MM.1S (cell line): ENCODE results near the gene NOVA1.

Source experiments
- DNase-seq: peaks from one replicate; pipeline ENCODE4 v3.0.0-alpha.2; 2015
- H2AFZ ChIP-seq: fragments of 300-600 bp; sonication (generic); 2 replicates; pipeline ENCODE4 v1.6.0; 2016; ENCODE audit warnings: antibody characterized with exemption, low read length
- H3F3A ChIP-seq: fragments of 300-600 bp; sonication (generic); 2 replicates; pipeline ENCODE4 v1.6.1; 2016; ENCODE audit warnings: mild to moderate bottlenecking, antibody characterized with exemption, low read length, moderate library complexity, mixed read lengths; ENCODE audit not compliant: insufficient read depth
- H3K27ac ChIP-seq: fragments of 300-600 bp; sonication (generic); 2 replicates; pipeline ENCODE4 v1.5.1; 2016; ENCODE audit warnings: mild to moderate bottlenecking, low read length
- H3K27me3 ChIP-seq: fragments of 300-600 bp; sonication (generic); replicated peaks from 2 replicates; pipeline ENCODE4 v1.6.0; 2016; ENCODE audit warnings: low read length; ENCODE audit not compliant: insufficient read depth
- H3K36me3 ChIP-seq: fragments of 300-600 bp; sonication (generic); replicated peaks from 2 replicates; pipeline ENCODE4 v1.6.1; 2016; ENCODE audit warnings: mild to moderate bottlenecking, low read length, mixed read lengths; ENCODE audit not compliant: insufficient read depth
- H3K4me1 ChIP-seq: fragments of 300-600 bp; sonication (generic); 2 replicates; pipeline ENCODE4 v1.6.1; 2016; ENCODE audit warnings: low read length, mixed read lengths
- H3K4me2 ChIP-seq: fragments of 300-600 bp; sonication (generic); 2 replicates; pipeline ENCODE4 v1.6.0; 2016; ENCODE audit warnings: low read depth, low read length
- H3K4me3 ChIP-seq: fragments of 300-600 bp; sonication (generic); 2 replicates; pipeline ENCODE4 v1.5.1; 2016; ENCODE audit warnings: low read length, mixed read lengths
- H3K79me2 ChIP-seq: fragments of 300-600 bp; sonication (generic); 2 replicates; pipeline ENCODE4 v1.6.1; 2016; ENCODE audit warnings: mixed run types, low read length, mixed read lengths
- H3K9ac ChIP-seq: fragments of 300-600 bp; sonication (generic); 2 replicates; pipeline ENCODE4 v1.6.1; 2016; ENCODE audit warnings: low read length, mixed read lengths
- H3K9me2 ChIP-seq: fragments of 300-600 bp; sonication (generic); replicated peaks from 2 replicates; pipeline ENCODE4 v1.6.1; 2016; ENCODE audit warnings: mild to moderate bottlenecking, low read length, mixed read lengths; ENCODE audit not compliant: insufficient read depth
- H3K9me3 ChIP-seq: fragments of 300-600 bp; sonication (generic); replicated peaks from 2 replicates; pipeline ENCODE4 v1.6.1; 2016; ENCODE audit warnings: mild to moderate bottlenecking, low read length, mixed read lengths; ENCODE audit not compliant: insufficient read depth
- H4K20me1 ChIP-seq: fragments of 300-600 bp; sonication (generic); 2 replicates; pipeline ENCODE4 v1.6.1; 2016; ENCODE audit warnings: mild to moderate bottlenecking, low read length, moderate library complexity, mixed read lengths; ENCODE audit not compliant: insufficient read depth
- EZH2 ChIP-seq: fragments of 300-600 bp; sonication (generic); optimal IDR thresholded peaks from 2 replicates; pipeline ENCODE3; 2017; ENCODE audit warnings: low read depth, mild to moderate bottlenecking, antibody characterized with exemption, low read length, mixed read lengths
- EZH2phosphoT487 ChIP-seq: fragments of 300-600 bp; sonication (generic); IDR thresholded peaks from 2 replicates; pipeline ENCODE4 v1.6.1; 2018; ENCODE audit warnings: antibody characterized with exemption, low read length
- TF ChIP-seq, protein P1 (sequence below): fragments of 300-600 bp; sonication (generic); IDR thresholded peaks from 2 replicates; pipeline ENCODE4 v1.5.1; 2016; ENCODE audit warnings: antibody characterized with exemption, low read length, mixed read lengths

NOVA1 gene

DNA sequence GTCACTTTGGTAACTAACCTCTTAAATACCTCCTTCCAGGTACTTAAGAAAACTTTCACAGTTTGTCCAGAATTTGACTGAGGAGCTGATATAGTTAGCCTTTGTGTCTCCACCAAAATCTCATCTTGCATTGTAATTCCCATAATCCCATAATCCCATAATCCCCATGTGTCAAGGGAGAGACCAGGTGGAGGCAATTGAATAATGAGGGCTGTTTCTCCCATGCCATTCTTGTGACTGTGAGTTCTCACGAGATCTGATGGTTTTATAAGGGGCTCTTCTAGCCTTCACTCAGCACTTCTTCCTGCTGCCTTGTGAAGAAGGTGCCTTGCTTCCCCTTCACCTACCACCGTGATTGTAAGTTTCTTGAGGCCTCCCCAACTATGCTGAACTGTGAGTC lies 7.8 kb upstream of the NOVA1 start:
- Histone ChIP-seq H3F3A (no peaks in the 10 kb centered on the region), H4K20me1 (no peaks in the 10 kb centered on the region), H3K9ac (no peak overlapping the region), H3K27ac (no peak overlapping the region), H3K4me2 (no peak overlapping the region), H2AFZ (no peak overlapping the region), H3K79me2 (no peaks in the 10 kb centered on the region), H3K4me1 (no peaks in the 10 kb centered on the region), H3K9me3 (no peaks in the 10 kb centered on the region), H3K27me3 (no peaks in the 10 kb centered on the region), H3K36me3 (no peaks in the 10 kb centered on the region), H3K9me2 (no peaks in the 10 kb centered on the region), H3K4me3 (no peak overlapping the region)
- TF ChIP-seq EZH2 (no peak), EZH2phosphoT487 (no peak)
- TF ChIP-seq, protein P1, sequence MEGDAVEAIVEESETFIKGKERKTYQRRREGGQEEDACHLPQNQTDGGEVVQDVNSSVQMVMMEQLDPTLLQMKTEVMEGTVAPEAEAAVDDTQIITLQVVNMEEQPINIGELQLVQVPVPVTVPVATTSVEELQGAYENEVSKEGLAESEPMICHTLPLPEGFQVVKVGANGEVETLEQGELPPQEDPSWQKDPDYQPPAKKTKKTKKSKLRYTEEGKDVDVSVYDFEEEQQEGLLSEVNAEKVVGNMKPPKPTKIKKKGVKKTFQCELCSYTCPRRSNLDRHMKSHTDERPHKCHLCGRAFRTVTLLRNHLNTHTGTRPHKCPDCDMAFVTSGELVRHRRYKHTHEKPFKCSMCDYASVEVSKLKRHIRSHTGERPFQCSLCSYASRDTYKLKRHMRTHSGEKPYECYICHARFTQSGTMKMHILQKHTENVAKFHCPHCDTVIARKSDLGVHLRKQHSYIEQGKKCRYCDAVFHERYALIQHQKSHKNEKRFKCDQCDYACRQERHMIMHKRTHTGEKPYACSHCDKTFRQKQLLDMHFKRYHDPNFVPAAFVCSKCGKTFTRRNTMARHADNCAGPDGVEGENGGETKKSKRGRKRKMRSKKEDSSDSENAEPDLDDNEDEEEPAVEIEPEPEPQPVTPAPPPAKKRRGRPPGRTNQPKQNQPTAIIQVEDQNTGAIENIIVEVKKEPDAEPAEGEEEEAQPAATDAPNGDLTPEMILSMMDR: no peak
- no peak for DNase-seq

DNA sequence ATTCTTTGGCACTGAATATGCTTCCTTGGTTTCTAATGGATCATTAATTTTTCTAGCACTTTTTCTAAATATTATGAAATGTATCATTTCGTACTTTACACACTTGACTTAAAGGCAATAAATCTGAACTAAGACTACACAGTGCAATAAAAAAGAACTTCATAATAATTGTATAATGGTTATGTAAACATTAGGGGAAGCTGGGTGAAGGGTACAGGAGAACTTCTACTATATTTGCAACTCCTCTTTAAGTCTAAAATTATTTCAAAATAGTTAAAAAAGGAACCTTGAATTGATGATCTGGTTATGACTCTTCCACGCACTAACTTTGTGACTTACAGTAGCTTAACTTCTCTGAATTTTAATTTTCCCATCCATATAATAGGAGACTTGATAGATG lies 5.1 kb upstream of the NOVA1 start:
- H4K20me1 ChIP-seq: no peaks in the 10 kb centered on the region
- no peaks in the 10 kb centered on the region for H3K36me3 ChIP-seq

DNA sequence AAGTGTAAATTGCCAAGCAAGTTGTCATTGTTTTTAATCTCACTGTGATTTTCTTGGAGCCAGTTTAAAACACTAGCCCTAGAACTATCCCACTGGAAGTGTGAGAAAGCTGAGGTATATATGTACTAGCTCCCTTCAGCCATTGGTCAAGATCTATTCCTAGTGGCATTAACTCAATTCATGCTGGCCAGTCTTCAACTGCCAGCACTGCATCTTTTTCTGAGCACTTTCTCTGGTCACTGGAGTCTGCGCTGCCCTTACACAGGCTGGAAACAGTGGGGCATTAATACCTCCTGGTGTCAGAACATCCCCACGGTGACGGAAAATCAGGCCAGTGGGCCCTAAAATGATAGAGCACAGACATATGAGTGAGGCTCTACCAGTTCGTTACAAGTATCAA lies 4.0 kb upstream of the NOVA1 start:
- Histone ChIP-seq H3K79me2 (no peaks in the 10 kb centered on the region), H3K9me2 (no peaks in the 10 kb centered on the region), H3K27ac (no peak overlapping the region), H3K27me3 (no peaks in the 10 kb centered on the region), H2AFZ (no peak overlapping the region), H3K4me3 (no peak overlapping the region), H3K9me3 (no peaks in the 10 kb centered on the region), H3F3A (no peaks in the 10 kb centered on the region), H4K20me1 (no peaks in the 10 kb centered on the region), H3K9ac (no peak overlapping the region), H3K36me3 (no peaks in the 10 kb centered on the region), H3K4me1 (no peaks in the 10 kb centered on the region), H3K4me2 (no peak overlapping the region)
- no peak for DNase-seq
- TF ChIP-seq EZH2phosphoT487: no peak
- TF ChIP-seq EZH2: no peak
- TF ChIP-seq, protein P1: no peak

More for the DNA sequence above, 5.1 kb upstream of the NOVA1 start:
- DNase-seq: no peak
- Histone ChIP-seq H3K79me2 (no peaks in the 10 kb centered on the region), H3F3A (no peaks in the 10 kb centered on the region), H3K27ac (no peak overlapping the region), H3K9ac (no peak overlapping the region), H2AFZ (no peak overlapping the region), H3K4me3 (no peak overlapping the region), H3K4me1 (no peaks in the 10 kb centered on the region), H3K9me2 (no peaks in the 10 kb centered on the region), H3K4me2 (no peak overlapping the region), H3K27me3 (no peaks in the 10 kb centered on the region), H3K9me3 (no peaks in the 10 kb centered on the region)
- TF ChIP-seq, protein P1: no peak
- TF ChIP-seq EZH2phosphoT487 (no peak), EZH2 (no peak)
